ENCODE measurements around the gene CDYL2.

CDYL2 gene

GRCh38 chr16:80684136-80684765 is 120.1 kb downstream of the CDYL2 start:
- DNase-seq (ENCODE audit: low read depth), result no peak
- TF ChIP-seq MAX (IDR thresholded peaks at IDR 0.05; ENCODE audit: low read depth, low read length) (no peak), MYC (IDR thresholded peaks at IDR 0.05; ENCODE audit: low read depth, low read length) (no peak), POLR2A (IDR thresholded peaks at IDR 0.05; ENCODE audit: extremely low read depth, insufficient read length) (no peak)
- no peak overlapping the region for H3K4me3 ChIP-seq (ENCODE audit: low read depth, low read length)

- H3K4me3 ChIP-seq (ENCODE audit: low read depth, low read length), result no peak overlapping the region
- DNase-seq (ENCODE audit: low read depth), result no peak
- TF ChIP-seq CTCF (IDR thresholded peaks at IDR 0.05; ENCODE audit: low read depth, low read length), result no peak
- TF ChIP-seq POLR2A (IDR thresholded peaks at IDR 0.05; ENCODE audit: extremely low read depth, insufficient read length), result no peak
- no peak for TF ChIP-seq MYC (IDR thresholded peaks at IDR 0.05; ENCODE audit: low read depth, low read length)
These were observed 120.8 kb downstream of the CDYL2 start for GRCh38 chr16:80683646-80684045.

GRCh38 chr16:80682421-80683070 is 121.9 kb downstream of the CDYL2 start:
- no peak overlapping the region for H3K4me3 ChIP-seq (ENCODE audit: low read depth, low read length)
- no peak for TF ChIP-seq CTCF (IDR thresholded peaks at IDR 0.05; ENCODE audit: low read depth, low read length)
- TF ChIP-seq POLR2A (IDR thresholded peaks at IDR 0.05; ENCODE audit: extremely low read depth, insufficient read length), result no peak
- no peak for TF ChIP-seq MAX (IDR thresholded peaks at IDR 0.05; ENCODE audit: low read depth, low read length)
- no peak for TF ChIP-seq MYC (IDR thresholded peaks at IDR 0.05; ENCODE audit: low read depth, low read length)
- DNase-seq (ENCODE audit: low read depth), result no peak

GRCh38 chr16:80681436-80681835 is 123.0 kb downstream of the CDYL2 start:
- no peak for DNase-seq (ENCODE audit: low read depth)
- no peak overlapping the region for H3K4me3 ChIP-seq (ENCODE audit: low read depth, low read length)
- TF ChIP-seq MAX (IDR thresholded peaks at IDR 0.05; ENCODE audit: low read depth, low read length) (no peak), CTCF (IDR thresholded peaks at IDR 0.05; ENCODE audit: low read depth, low read length) (no peak), MYC (IDR thresholded peaks at IDR 0.05; ENCODE audit: low read depth, low read length) (no peak), POLR2A (IDR thresholded peaks at IDR 0.05; ENCODE audit: extremely low read depth, insufficient read length) (no peak)

GRCh38 chr16:80680839-80681238 is 123.6 kb downstream of the CDYL2 start:
- TF ChIP-seq POLR2A (IDR thresholded peaks at IDR 0.05; ENCODE audit: extremely low read depth, insufficient read length) (no peak), CTCF (IDR thresholded peaks at IDR 0.05; ENCODE audit: low read depth, low read length) (no peak), MAX (IDR thresholded peaks at IDR 0.05; ENCODE audit: low read depth, low read length) (no peak), MYC (IDR thresholded peaks at IDR 0.05; ENCODE audit: low read depth, low read length) (no peak)
- H3K4me3 ChIP-seq (ENCODE audit: low read depth, low read length), result no peak overlapping the region
- DNase-seq (ENCODE audit: low read depth), result no peak

GRCh38 chr16:80680046-80680445 is 124.4 kb downstream of the CDYL2 start:
- TF ChIP-seq POLR2A (IDR thresholded peaks at IDR 0.05; ENCODE audit: extremely low read depth, insufficient read length) (no peak), CTCF (IDR thresholded peaks at IDR 0.05; ENCODE audit: low read depth, low read length) (no peak), MYC (IDR thresholded peaks at IDR 0.05; ENCODE audit: low read depth, low read length) (no peak), MAX (IDR thresholded peaks at IDR 0.05; ENCODE audit: low read depth, low read length) (no peak)
- H3K4me3 ChIP-seq (ENCODE audit: low read depth, low read length), result no peak overlapping the region
- no peak for DNase-seq (ENCODE audit: low read depth)

Measured in NB4 (cell line).